Glutamatergic neuron (in vitro differentiated cells): ENCODE measurements around the gene HES7. TPM values are rescaled to one million over a fixed set of nuclear protein-coding genes. Genes with fewer than 3 reads are reported as not detected.

Experiments
- DNase-seq: peaks from one replicate; pipeline ENCODE4 v3.0.0; 2022
- H3K27ac Mint-ChIP-seq: one replicate; pipeline ENCODE4 v1.8.0; 2020; ENCODE audit warnings: mild to moderate bottlenecking, mixed read lengths, inconsistent platforms; ENCODE audit not compliant: unreplicated experiment
- H3K27me3 Mint-ChIP-seq: one replicate; pipeline ENCODE4 v1.8.0; 2020; ENCODE audit warnings: mild to moderate bottlenecking, moderate library complexity, mixed read lengths, inconsistent platforms; ENCODE audit not compliant: unreplicated experiment
- H3K36me3 Mint-ChIP-seq: one replicate; pipeline ENCODE4 v1.8.0; 2020; ENCODE audit warnings: mild to moderate bottlenecking, mixed read lengths, inconsistent platforms; ENCODE audit not compliant: unreplicated experiment
- H3K4me1 Mint-ChIP-seq: one replicate; pipeline ENCODE4 v1.8.0; 2020; ENCODE audit warnings: mild to moderate bottlenecking, low read depth, mixed read lengths, inconsistent platforms; ENCODE audit not compliant: unreplicated experiment
- H3K4me3 Mint-ChIP-seq: one replicate; pipeline ENCODE4 v1.8.0; 2020; ENCODE audit warnings: mild to moderate bottlenecking, mixed read lengths, inconsistent platforms; ENCODE audit not compliant: unreplicated experiment
- H3K9me3 Mint-ChIP-seq: one replicate; pipeline ENCODE4 v1.8.0; 2020; ENCODE audit warnings: mild to moderate bottlenecking, moderate library complexity, mixed read lengths, inconsistent platforms; ENCODE audit not compliant: unreplicated experiment
- total RNA-seq: library from RNA; stranded (reverse); fragmentation: NEBNext Ultra II Directional; extraction: Animal tissue kit (Norgen Biotek cat#: 25700); gene quantifications from one replicate; pipeline ENCODE4 v1.2.1, GENCODE V29; 2021; ENCODE audit not compliant: unreplicated experiment
- TF ChIP-seq, protein P1 (sequence below): fragments of 200-600 bp; sonication (generic); IDR thresholded peaks from one replicate; pipeline ENCODE4 v1.5.0; 2021; ENCODE audit not compliant: partially characterized antibody, unreplicated experiment

HES7 gene
- total RNA-seq, 1 donor from 2014 or later, result 2.2 TPM

DNA sequence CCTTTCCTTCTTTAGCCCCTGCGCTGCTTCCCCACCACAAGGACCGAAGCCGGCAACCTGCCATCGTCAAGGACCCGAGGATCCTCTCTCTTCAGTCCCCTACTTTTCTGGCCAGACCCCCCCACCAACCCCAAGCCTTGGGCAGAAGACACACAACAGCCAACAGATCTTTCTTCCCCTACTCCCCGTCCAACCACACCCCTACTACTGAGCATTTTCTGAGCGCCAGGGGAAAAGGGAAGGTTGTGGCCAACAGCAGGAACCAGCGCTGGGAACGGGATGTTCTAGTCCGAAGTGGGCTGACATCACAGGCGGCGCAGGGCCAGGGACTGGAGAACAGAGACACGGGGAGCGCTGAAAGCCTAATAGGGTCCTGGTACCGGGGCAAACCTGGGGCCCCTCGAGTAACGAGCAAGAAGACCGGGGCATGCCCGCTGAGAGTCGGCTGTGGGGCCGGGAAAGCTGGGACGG is 27.8 kb upstream of the HES7 start:
- peaks cover 13% of the 10 kb centered on the region for H3K27me3 Mint-ChIP-seq
- peak overlapping the region; percentile 73 for H3K27ac Mint-ChIP-seq
- peak; percentile 51 for DNase-seq
- peaks cover 17% of the 10 kb centered on the region for H3K9me3 Mint-ChIP-seq
- no peak overlapping the region for H3K4me3 Mint-ChIP-seq
- no peaks in the 10 kb centered on the region for H3K36me3 Mint-ChIP-seq
- H3K4me1 Mint-ChIP-seq, result peaks cover 20% of the 10 kb centered on the region
- TF ChIP-seq, protein P1, sequence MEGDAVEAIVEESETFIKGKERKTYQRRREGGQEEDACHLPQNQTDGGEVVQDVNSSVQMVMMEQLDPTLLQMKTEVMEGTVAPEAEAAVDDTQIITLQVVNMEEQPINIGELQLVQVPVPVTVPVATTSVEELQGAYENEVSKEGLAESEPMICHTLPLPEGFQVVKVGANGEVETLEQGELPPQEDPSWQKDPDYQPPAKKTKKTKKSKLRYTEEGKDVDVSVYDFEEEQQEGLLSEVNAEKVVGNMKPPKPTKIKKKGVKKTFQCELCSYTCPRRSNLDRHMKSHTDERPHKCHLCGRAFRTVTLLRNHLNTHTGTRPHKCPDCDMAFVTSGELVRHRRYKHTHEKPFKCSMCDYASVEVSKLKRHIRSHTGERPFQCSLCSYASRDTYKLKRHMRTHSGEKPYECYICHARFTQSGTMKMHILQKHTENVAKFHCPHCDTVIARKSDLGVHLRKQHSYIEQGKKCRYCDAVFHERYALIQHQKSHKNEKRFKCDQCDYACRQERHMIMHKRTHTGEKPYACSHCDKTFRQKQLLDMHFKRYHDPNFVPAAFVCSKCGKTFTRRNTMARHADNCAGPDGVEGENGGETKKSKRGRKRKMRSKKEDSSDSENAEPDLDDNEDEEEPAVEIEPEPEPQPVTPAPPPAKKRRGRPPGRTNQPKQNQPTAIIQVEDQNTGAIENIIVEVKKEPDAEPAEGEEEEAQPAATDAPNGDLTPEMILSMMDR, result no peak

DNA sequence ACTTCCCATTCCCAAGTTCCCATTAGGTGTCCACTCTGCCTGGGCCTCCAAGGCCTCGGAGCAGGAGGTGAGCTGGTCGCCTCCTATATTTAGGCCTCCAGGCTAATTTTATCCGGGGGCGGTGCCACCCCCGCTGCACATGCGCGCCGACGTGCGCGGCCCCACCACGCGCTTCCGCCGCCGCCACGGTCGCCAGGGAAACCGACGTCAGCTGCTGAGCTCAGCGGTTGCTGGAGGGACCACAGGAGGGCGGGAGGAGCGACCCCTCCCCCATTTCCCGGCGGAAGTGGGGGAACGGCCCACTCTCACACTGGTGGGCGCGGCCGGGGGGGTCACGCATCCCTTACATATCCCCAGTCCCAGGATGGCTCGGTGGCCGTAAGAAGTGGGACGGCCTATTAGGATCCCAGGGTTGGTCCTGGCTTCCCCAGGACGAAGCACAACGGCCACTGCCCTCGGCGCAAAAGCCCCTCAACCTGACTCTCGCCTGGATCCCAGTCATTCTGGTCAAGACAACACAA is 27.3 kb upstream of the HES7 start:
- TF ChIP-seq, protein P1, result no peak
- Mint-ChIP-seq H3K27ac (peak overlapping the region; percentile 73), H3K4me1 (peaks cover 20% of the 10 kb centered on the region), H3K4me3 (no peak overlapping the region), H3K36me3 (no peaks in the 10 kb centered on the region), H3K9me3 (peaks cover 21% of the 10 kb centered on the region), H3K27me3 (peaks cover 14% of the 10 kb centered on the region)
- DNase-seq, result peak; percentile 82

DNA sequence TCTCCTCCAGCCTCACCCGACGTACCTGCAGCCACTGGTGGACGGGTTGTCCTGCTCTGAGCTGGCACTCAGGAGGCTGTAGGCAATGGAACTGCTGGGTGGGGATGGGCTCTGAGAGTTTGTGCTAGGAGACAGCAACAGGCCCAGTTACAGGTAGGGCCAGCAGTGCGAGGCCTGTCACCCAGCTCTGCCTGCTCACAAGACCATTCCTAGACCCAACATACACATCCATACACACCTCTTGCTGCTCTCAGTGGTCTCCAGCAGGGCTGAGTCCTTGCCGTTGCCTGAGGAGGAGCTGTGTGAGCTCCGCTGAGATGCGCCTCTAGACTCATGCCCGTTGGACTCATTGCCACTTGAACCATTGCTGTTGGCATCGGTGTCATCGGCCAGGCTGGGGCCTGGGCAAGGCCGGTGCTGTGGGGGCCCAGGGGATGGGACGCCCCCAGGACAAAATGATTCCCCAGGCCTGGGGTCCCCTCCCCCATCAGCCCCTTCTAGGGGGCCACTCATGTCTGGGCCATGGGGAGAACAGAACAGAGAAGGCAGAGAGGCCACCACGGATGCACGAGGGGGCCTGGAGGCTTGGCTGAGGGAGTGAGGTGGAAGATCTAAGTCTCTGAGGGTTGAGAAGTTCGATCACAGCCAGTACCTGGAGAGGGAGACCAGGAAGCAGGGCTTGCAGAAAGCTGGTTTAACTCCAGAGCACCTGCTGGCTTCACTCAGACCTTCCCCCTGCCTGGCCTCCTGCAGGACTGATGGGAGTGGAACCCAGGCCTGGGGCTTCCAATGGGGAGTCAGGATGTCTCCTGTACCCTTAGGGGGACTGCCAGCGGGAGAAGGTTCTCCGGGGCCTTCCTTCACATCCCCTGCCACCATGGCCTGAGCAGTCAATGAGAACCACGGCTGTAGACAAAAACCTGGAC is 26.6 kb upstream of the HES7 start:
- H3K4me3 Mint-ChIP-seq, result no peak overlapping the region
- H3K27me3 Mint-ChIP-seq, result peaks cover 13% of the 10 kb centered on the region
- H3K36me3 Mint-ChIP-seq, result no peaks in the 10 kb centered on the region
- TF ChIP-seq, protein P1, result no peak
- no peak for DNase-seq
- H3K9me3 Mint-ChIP-seq, result peaks cover 21% of the 10 kb centered on the region
- peaks cover 19% of the 10 kb centered on the region for H3K4me1 Mint-ChIP-seq
- no peak overlapping the region for H3K27ac Mint-ChIP-seq

DNA sequence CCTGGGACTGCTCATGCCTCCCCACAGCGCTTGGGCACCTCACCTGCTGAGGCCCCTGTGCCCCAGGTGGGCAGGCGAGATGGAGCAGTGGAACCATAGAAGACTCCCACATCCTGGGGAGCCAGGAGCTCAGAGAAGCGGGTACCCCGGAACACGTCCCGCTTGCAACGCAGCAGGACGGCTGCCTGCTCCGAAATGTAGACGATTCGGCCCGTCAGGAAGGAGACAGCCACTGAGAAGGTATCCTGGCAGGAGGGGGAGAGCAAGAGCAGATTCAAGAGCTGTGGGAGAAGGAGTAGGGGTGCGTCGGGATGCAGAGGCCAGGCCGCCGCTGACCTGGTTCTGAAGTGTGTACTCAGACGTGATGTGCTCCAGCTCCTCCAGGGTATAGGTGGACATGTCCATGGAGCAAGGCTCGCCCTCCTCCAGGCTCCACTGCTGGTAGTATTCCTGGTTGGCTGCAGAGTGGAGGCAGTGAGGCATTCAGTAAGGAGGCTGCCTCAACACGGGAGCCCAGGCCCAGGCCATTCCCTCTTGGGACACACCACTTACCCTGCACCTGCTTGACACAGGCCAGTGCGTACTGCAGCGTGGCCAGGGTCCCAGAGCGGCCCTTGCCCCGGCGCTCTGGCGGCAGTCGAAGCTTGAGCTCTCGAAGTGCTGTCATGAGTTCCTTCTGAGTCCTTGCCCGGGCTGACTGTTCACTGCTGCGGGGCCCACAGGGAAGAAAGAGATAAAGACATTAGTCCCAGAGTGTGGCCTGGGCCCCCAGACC is 25.7 kb upstream of the HES7 start:
- no peak overlapping the region for H3K4me3 Mint-ChIP-seq
- TF ChIP-seq, protein P1, result no peak
- H3K9me3 Mint-ChIP-seq, result peaks cover 21% of the 10 kb centered on the region
- peaks cover 11% of the 10 kb centered on the region for H3K27me3 Mint-ChIP-seq
- peaks cover 13% of the 10 kb centered on the region for H3K4me1 Mint-ChIP-seq
- H3K36me3 Mint-ChIP-seq, result no peaks in the 10 kb centered on the region
- H3K27ac Mint-ChIP-seq, result no peak overlapping the region
- no peak for DNase-seq
